Choroid plexus epithelial cell (primary cell): ENCODE data around the gene DMRTB1.

Source experiments
- DNase-seq: peaks from one replicate; pipeline ENCODE4 v3.0.0-alpha.2; 2010; ENCODE audit warnings: low read depth
- H3K4me3 ChIP-seq: 2 replicates; pipeline ENCODE4 v1.5.1; 2011; ENCODE audit warnings: low read depth, mild to moderate bottlenecking, control low read depth, low read length, moderate library complexity
- CTCF ChIP-seq: conservative IDR thresholded peaks from 2 replicates; pipeline ENCODE4 v1.5.1; 2011; ENCODE audit warnings: low read depth, mild to moderate bottlenecking, control low read depth, inconsistent platforms, low read length, moderate library complexity

DMRTB1 gene

GRCh38 chr1:53458634-53459033 lies 565 bp upstream of the DMRTB1 start:
- no peak overlapping the region for H3K4me3 ChIP-seq
- DNase-seq, result no peak
- no peak for TF ChIP-seq CTCF

- no peak for TF ChIP-seq CTCF
- no peak for DNase-seq
- H3K4me3 ChIP-seq, result no peak overlapping the region
These were observed 1.0 kb downstream of the DMRTB1 start for GRCh38 chr1:53460211-53460634.

- H3K4me3 ChIP-seq, result no peak overlapping the region
- no peak for TF ChIP-seq CTCF
- DNase-seq, result no peak
These were observed 1.6 kb downstream of the DMRTB1 start for GRCh38 chr1:53460666-53461322.

GRCh38 chr1:53461323-53462044 lies 2.3 kb downstream of the DMRTB1 start:
- TF ChIP-seq CTCF, result no peak

GRCh38 chr1:53462193-53462592 lies 3.0 kb downstream of the DMRTB1 start:
- DNase-seq, result no peak
- H3K4me3 ChIP-seq, result no peak overlapping the region
- TF ChIP-seq CTCF, result no peak

More at GRCh38 chr1:53461323-53462044, 2.3 kb downstream of the DMRTB1 start:
- no peak for DNase-seq
- no peak overlapping the region for H3K4me3 ChIP-seq

- no peak for DNase-seq
- TF ChIP-seq CTCF, result no peak
These were observed 3.7 kb downstream of the DMRTB1 start for GRCh38 chr1:53462769-53463501.

More at GRCh38 chr1:53462769-53463501, 3.7 kb downstream of the DMRTB1 start:
- H3K4me3 ChIP-seq, result no peak overlapping the region
